LNCAP (cell line): ENCODE results near the gene ZNF235.

Experiments
- CTCF ChIP-seq: fragments of 450-650 bp; IDR thresholded peaks from 2 replicates; pipeline ENCODE4 v1.5.1; 2017; ENCODE audit warnings: mild to moderate bottlenecking

Gene ZNF235

DNA sequence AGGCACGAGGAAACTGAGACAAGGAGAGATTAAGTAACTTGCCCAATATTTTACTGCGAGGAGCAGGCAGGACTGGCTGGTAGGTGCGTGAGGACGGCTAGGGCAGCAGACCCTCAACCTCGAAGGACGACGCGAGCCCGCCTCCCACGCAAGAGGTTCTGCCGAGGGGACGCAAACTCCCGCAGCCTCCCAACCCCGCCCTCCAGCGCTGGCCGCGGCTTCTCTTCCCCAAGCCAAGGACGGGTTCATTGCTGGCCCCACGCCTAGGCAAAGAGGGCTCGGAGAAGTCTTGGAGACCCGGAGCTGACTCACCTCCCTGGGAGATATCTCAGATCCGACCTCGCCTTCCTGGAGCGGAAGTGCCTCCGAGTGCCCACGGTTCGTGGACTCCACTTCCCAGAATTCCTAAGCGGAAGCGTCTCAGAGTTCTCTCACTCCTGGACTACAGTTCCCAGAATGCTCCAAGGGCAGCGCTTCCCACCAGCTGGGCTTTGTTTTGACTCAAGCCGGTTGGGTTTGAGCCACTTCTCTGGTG lies at the start of gene ZNF235:
TSS of gene ZNF235 (minus strand) at position 367 of the 535 bp plus-strand sequence. CDS start 1,621 bp downstream, outside the sequence.
- TF ChIP-seq CTCF = no peak

GRCh38 chr19:44346556-44346955 lies 41.7 kb upstream of the ZNF235 start:
- TF ChIP-seq CTCF = no peak

DNA sequence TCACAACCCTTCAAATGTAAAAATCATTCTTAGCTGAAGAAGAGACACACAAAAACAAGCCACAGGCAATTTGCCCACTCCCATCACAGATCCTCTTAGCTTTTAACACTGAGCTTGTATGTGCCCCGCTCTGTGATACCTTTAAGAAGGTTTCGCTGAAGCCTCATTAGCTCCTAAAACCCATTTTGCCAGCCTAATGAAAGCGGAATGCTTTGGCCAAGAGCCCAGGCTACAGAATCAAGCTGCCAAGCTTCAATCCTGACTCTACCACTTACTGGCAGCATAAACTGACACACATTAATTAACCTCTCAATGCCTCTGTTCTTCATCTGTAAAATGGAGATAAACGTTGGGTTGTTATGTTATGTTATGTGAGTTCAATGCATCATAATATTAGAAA lies 41.1 kb upstream of the ZNF235 start:
- TF ChIP-seq CTCF = no peak

DNA sequence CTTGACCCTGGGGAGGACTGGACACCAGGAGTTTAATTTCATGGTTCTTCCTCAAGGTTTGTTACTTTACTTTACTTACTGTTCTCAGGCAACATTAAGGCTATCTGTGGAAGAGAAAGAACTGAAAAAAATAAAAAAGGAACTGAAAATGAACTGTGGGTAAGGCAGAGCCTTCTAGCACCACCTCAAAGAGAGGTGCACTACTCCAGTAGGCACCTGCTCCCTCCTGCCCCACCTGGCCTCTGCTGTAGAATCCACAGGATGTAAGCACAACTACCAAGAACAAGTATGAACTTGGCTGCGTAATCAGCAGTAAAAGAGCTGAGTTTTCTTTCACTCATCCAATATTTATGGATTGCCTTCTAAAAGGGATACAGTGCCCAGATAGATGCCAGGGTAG lies 39.4 kb upstream of the ZNF235 start:
- TF ChIP-seq CTCF = no peak

DNA sequence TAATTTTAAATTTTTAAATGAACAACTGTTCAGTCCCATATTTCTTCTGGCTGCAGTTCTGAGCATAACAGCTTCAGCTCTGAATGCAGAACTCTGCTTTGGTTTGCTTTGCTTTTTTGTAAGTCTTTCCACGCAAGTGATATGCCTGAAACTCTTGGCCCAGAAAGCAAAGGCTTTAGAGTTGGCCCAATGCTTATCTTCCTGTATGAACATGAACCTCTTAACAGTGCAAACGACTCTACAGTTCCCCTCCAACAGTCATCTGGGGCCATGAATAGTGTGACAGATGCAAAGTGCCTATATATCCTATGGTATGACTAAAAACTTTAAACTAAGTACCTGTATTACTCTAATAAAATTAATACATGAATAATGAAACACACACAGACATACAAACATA lies 37.0 kb upstream of the ZNF235 start:
- TF ChIP-seq CTCF = no peak

DNA sequence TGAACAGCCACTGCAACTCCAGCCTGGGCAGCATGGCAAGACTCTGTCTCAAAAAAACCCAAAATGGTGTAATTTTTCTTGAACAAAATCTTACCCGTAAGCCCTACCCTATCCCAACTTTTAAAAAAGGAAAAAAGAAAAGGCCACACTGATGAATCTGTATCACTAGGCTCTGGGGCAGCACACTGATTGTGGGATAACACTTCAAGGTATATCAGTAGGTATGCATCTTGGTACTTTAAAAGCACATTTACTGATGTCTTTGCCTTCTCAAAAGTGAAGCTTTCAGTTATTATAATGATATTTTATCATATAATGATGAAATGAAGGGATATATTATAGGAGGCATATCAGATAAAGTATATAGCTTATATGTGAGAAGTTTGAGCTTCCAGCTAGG lies 27.3 kb upstream of the ZNF235 start:
- no peak for TF ChIP-seq CTCF

DNA sequence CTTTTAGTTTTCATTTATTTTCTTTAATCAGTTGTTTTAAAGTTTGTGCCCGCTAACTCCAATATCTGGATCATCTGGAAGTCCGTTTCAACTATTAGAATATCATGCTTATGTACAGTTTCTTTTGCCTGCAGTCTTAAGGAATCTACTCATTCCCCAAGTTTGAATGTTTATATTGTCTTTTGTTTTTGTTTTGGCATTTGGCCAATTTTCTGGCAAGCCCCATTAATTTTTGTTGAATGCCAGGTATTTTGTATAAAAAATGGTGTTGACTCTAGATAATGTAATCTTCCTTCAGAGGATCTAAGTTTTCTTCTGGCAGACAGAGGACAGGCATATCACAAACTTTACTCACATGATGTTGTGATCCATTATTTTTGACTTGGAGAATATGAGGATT lies 11.1 kb upstream of the ZNF235 start:
- TF ChIP-seq CTCF = no peak

GRCh38 chr19:44313231-44313630 lies 8.4 kb upstream of the ZNF235 start:
- TF ChIP-seq CTCF = no peak
